HG02678 (cell line): ENCODE measurements around the gene APBB1.

Experiments used
- ATAC-seq: cut with Tn5 transposase; IDR thresholded peaks from one replicate; pipeline ENCODE4 v1.9.1; 2021; ENCODE audit warnings: mild to moderate bottlenecking, moderate library complexity; ENCODE audit not compliant: unreplicated experiment

The APBB1 gene

GRCh38 chr11:6417907-6418556 is 862 bp downstream of the APBB1 start:
- no peak for ATAC-seq

DNA sequence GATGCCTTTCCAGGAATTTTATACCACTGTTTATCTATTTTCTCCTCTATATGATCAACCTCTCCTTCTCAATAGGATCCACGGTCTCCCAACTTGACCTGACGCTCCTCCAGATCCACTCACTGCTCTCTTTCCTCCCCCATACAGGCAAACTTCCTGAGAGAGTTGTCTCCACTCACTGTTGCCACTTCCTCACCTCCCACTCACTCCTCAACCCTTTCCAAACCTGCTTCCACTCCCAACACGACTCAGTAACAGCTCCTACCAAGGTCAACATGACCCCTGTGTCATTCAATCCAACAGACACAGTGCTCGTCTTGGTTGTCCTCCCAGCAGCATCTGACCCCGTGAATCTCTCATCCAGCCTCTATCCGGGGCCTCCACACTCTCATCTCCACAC is 3.1 kb downstream of the APBB1 start:
- ATAC-seq: no peak

DNA sequence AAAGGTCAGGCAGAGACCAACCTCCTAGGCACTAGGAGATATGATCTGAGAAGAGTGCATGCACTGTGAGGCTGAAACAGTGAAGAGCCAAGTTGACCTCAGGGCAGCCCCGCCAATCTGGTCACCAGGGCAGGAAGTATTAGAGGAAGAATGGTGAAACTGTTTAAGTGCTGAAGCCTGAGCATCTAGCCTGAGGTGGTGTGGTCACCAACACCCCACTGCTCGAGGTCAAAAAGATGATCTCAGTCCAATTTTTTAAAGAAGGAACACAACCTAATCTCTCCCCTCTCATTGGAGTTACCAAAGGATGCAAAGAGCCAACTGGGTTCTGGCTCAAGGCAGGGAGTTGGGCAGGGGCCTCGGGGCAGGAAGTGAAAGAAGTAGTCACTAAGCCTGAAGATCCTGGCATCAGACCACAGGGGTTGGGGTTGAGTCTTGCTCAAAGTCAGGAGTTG is 4.0 kb downstream of the APBB1 start:
- ATAC-seq: no peak

DNA sequence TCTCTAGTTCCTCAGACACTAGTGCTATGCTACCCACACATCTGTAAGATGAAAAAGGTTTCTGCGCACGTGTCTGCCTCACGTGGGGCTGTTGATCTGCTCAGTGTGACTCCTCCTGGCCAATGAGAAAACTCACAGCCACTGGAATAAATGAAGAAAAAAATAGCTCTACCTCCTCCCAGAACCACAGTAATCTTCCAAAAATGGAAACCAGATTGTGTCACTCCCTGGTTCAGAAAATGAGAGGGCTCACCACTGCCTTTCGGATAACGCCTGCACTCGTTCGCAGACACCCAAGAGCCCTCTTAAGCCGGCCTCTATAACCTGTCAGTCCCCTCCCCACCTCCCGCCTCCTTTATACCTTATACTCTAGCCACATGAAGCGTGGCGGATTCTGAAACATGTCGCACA is 5.1 kb downstream of the APBB1 start:
- no peak for ATAC-seq

DNA sequence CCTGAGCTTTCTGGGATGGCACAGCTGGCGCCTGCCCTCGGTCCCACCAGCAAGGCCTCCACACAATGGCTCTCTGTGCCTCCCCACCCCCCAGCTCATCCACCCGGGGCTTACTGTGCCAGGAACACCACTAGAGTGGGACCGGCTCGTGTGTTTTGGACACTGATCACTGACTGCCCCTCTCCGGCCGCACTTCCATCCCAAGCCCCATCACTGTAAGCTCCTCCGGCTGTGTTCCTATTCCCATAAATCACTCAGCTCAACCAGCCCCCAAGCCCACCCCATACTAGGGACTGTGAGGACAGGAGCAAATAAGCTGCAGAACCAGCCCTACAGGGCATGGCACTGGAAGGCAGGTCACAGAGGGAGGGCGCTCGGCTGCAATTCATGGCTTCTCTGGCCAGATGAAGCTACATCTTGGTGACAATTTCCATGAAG is 7.3 kb downstream of the APBB1 start:
- ATAC-seq: no peak

DNA sequence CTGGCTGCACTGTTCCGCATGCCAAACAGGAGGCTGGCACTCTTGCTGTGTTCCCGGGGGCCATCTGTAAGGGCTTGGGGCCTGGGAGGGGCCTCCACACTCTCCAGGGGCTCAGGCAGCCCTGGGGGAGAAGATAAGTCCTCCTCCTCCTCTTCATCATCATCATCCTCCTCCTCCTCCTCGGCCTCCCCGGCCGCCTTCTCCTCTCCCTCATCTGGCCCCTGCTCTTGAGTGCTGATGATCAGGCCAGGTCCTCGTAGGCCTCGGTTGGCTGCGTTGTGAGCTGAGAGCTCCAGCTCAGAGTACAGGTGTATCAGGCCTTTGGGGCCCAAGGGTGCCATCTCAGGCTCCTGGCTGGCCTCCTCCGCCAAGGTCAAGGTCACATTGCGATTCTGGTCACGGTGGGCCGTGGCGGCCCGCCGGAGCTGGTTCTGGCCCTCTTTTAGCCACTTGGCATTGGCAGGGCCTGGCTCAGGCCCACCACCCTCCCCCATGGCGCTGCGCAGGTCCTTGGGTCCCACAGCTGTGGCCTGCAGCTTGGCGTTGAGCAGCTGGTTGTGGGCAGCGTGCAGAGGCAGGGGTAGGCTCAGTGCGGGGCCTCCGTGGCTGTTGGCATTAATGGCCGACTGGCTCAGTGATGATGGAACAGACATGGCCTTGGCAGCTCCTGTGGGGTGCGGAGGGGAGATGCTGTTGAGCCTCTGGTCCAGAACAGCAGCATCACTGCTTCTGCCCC is 8.0 kb downstream of the APBB1 start:
- no peak for ATAC-seq

DNA sequence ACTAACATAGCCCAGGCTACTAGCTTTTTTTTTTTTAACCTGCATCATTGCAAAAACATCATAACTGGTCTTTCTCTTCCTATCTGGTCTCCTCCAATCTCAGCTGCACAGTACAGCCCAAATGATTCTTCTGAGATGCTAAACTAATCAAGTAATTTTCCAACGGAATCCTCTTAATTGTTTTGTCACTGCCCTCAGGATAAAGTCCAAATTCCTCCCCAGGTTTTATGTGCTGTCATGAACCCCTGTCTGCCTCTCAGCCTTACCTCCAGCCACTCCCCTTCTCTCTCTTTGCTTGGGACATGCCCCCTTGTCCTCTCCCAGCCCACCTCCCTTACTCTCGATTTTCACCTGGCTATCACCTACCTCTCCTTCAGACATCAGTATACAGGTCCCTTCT is 12.5 kb downstream of the APBB1 start:
- no peak for ATAC-seq

DNA sequence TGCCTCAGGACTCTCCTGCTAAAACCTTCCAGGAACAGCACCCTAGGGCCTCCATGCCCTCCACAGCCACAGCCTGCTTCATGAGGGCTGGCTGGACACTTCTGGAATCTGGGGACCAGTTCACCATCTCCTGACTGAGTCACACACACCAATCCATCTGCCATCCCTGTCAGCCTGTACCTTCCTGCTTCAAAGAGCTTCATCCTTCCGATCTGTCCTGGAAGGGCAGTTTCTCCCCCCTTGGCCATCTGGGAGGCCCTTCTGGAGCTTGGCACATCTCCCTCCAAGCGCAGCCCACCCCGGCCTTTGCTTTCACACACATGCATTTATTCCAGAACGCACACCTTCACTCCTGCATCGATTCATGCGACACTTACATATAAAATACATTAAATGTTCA is 13.0 kb downstream of the APBB1 start:
- ATAC-seq: no peak

DNA sequence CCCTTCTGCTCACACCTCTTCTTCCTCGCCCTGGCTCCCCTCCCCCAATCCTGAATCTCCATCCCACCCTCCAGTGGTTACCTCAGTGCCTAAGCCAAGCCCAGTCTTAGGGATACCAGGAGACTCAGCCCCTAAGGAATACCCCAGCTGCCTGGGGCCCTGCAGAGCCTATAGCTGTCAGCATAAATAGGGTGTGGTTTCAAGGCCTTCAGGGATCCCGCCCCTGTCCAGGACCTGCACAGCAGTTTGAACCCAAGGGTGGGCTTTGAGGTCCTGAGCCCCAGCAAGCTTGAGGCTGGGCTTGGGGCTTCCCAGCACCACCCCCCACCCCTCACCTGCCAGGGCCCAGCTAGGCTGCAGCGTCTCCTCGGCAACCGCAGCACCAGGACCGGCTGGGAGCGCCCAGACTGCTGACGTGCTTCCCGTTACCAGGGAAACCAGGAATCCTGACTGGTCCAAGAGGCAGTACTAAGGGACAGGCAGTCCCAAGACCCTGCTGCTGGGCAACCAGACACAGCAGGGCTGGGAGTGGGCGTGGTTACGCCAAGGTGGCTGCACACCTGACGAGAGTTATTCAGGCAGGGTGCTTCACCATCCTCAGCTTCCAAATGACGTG is 13.7 kb downstream of the APBB1 start:
- no peak for ATAC-seq

GRCh38 chr11:6404342-6405051 is 14.4 kb downstream of the APBB1 start:
- no peak for ATAC-seq

GRCh38 chr11:6403539-6403938 is 15.4 kb downstream of the APBB1 start:
- ATAC-seq: no peak

GRCh38 chr11:6402561-6402981 is 16.3 kb downstream of the APBB1 start:
- ATAC-seq: peak; percentile 92

DNA sequence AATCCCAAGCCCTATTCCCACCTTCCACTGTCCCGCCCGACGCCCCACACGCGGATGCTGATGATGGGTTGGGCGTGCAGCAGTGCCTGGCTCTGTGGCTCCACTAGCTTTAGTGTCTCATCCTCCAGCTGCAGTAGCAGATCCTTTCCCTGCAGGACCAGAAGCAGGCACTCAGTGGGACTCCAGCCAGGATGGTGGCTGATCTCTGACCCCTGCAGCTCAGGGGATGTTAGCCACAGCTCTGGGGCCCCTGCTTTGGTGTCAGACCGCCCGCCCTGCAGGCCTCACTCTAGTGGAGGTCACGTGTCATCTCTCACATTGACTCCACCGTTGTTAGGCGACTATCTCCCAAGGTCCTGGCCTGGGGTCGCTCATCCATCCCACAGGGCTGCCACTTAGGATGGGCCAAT is 16.8 kb downstream of the APBB1 start:
- ATAC-seq: peak; percentile 28

DNA sequence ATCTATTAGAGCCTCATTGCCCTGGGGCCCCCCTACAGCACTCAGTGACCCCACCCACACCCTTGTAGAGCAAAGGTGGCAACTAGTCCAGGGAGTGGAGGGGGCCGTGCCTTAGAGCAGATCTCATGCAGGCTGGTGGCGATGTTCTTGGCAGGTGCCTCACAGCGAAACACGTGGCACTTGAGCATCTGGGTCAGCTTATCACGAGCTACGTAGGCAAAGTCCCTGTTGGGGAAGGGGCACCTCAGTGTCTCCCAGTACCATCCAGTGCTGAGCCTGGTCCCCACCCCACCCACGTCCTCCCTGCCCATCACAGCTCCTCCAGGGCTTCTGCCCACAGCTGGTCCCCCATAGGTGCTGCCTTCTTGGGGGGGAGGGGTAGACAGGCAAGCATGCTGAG is 17.4 kb downstream of the APBB1 start:
- no peak for ATAC-seq

- ATAC-seq: no peak
Measured at GRCh38 chr11:6400431-6401345, 18.2 kb downstream of the APBB1 start.

GRCh38 chr11:6397636-6398035 is 21.3 kb downstream of the APBB1 start:
- no peak for ATAC-seq

GRCh38 chr11:6397156-6397555 is 21.7 kb downstream of the APBB1 start:
- ATAC-seq: no peak

DNA sequence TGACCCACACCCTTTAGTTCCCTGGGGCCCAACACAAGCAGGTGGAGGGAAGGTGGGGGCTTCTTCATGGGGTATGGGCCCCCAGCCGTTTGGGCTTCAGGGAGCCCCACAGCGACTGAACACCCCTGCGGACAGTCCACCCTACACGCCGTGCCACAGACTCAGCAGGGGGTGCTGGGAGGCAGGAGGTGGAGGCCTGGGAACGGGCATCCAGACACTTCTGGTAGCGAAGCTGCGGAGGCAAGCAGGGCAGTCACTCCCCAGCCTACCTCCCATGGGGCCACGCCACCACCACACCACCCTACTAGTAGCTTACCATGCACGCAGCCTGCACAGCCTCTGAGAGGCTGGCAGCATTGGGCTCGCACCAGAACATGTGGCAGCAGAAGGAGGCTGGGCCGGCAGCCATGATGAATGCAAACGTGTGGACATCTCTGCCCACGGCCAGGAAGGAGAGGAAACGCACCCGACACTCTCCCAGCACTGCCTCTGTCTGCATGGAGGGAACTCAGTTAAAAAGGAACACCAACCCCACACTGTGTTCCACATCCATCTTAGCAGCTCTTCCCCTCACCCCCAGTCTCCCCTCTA is 23.3 kb downstream of the APBB1 start:
- no peak for ATAC-seq

- no peak for ATAC-seq
Measured at GRCh38 chr11:6393989-6394670, 24.8 kb downstream of the APBB1 start.
